HCT116 (cell line): ENCODE measurements around the gene AMBRA1.

Experiments
- ELF1 ChIP-seq: IDR thresholded peaks from 2 replicates; pipeline ENCODE4 v1.6.1; 2012; ENCODE audit warnings: low read depth, borderline replicate concordance
- POLR2A ChIP-seq: IDR thresholded peaks from 2 replicates; pipeline ENCODE4 v1.7.0; 2011; ENCODE audit warnings: borderline replicate concordance; ENCODE audit not compliant: insufficient read depth, insufficient read length; ENCODE audit errors: extremely low read depth
- SIN3A ChIP-seq: IDR thresholded peaks from 2 replicates; pipeline ENCODE4 v1.6.1; 2012; ENCODE audit warnings: low read depth
- TF ChIP-seq, protein P1 (sequence below), 3 experiments: fragments of 200-600 bp in 1 of 3; sonication (generic) in 1 of 3; IDR thresholded peaks in 2 of 3; conservative IDR thresholded peaks in 1 of 3; 2 replicates each; pipeline ENCODE4 v1.5.1; 2012 to 2017; ENCODE audit warnings: low read depth in 2 of 3, low read length in 2 of 3, antibody characterized with exemption in 1 of 3, borderline replicate concordance in 1 of 3, control low read depth in 1 of 3, mild to moderate bottlenecking in 1 of 3, mixed read lengths in 1 of 3, mixed run types in 1 of 3, moderate library complexity in 1 of 3; ENCODE audit not compliant: insufficient read depth in 1 of 3
- TF ChIP-seq, protein P2 (sequence below): IDR thresholded peaks from 2 replicates; pipeline ENCODE4 v1.6.1; 2012

DNA sequence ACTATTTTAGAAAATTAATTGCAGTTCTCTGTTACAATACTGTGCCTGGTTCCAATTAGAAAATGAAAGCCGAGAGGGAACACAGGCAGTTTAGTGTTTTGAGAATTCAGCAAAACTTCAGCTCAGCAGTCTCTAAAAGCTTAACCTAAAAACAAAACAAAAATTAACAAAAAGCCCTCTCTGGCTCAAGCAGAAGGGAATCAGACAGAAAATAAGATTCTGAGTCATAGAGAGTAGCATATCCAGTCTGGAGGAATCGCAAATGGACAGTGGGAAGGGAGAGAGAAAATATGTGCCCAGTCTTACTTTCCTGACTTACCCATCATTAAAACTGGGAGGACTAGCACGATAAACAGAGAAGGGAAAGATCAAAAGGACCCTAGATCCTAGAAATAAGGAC is 164.1 kb downstream of the AMBRA1 start:
- TF ChIP-seq, protein P1, sequence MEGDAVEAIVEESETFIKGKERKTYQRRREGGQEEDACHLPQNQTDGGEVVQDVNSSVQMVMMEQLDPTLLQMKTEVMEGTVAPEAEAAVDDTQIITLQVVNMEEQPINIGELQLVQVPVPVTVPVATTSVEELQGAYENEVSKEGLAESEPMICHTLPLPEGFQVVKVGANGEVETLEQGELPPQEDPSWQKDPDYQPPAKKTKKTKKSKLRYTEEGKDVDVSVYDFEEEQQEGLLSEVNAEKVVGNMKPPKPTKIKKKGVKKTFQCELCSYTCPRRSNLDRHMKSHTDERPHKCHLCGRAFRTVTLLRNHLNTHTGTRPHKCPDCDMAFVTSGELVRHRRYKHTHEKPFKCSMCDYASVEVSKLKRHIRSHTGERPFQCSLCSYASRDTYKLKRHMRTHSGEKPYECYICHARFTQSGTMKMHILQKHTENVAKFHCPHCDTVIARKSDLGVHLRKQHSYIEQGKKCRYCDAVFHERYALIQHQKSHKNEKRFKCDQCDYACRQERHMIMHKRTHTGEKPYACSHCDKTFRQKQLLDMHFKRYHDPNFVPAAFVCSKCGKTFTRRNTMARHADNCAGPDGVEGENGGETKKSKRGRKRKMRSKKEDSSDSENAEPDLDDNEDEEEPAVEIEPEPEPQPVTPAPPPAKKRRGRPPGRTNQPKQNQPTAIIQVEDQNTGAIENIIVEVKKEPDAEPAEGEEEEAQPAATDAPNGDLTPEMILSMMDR (IDR thresholded peaks at IDR 0.05 in 2 of 3, conservative IDR thresholded peaks at IDR 0.05 in 1 of 3; ENCODE audit: borderline replicate concordance in 1 of 3, insufficient read depth in 1 of 3, low read depth in 2 of 3, low read length in 2 of 3), result no peak
- no peak for TF ChIP-seq SIN3A
- TF ChIP-seq, protein P2, sequence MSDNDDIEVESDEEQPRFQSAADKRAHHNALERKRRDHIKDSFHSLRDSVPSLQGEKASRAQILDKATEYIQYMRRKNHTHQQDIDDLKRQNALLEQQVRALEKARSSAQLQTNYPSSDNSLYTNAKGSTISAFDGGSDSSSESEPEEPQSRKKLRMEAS, result no peak
- TF ChIP-seq POLR2A, result no peak
- TF ChIP-seq ELF1, result no peak
